ENCODE data around the gene FANCL.
"Not testable (repeated sequence)": the region's sequence is repeated elsewhere in the genome, so short reads cannot be mapped to it uniquely, and the experiment has no call there.

FANCL gene

DNA sequence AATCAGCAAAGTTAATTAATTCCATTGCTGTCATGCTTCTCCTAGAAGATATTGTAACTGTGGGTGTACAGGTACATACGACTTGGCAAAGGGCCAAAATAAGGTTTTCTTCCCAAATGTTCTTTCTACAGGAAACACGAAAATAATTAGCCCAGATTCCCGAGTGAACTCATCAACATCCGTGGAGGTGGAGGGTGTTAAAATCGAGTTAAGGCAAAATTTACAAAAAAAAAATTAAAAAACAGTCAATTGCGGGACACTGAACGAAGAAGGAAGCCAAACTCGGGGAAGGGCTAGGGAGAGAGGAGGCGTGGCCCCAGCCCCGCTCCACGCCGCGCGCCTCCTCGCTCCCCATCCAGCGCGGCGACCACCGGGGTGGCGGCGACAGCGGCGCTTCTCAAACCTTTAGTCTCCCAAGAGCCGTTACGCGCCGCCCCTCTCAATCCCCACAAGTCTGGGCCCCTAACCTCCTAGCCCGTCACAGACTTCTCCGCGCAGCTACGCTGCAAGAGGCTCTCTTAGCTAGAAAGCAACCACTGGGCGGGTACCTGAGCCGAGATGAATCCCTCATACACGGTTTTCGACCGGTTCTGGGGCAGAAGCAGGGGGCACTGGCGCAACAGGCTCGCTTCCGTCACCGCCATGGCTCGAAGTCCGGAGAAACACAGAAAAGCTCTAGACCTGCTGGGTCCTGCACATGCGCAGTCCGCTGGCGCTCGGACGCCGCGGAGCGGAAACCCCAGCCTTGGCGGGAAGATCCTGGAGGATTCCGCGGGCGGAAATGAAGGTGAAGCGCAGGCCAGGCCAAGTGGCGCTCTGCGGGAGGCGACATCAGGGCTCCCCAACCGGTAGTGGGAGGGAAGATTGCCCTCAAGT lies at the start of gene FANCL:
TSS of gene FANCL (minus strand) at position 656 of the 876 bp plus-strand sequence. CDS start at position 644, 12 bp downstream.
- DNase-seq: peak; percentile 90

DNA sequence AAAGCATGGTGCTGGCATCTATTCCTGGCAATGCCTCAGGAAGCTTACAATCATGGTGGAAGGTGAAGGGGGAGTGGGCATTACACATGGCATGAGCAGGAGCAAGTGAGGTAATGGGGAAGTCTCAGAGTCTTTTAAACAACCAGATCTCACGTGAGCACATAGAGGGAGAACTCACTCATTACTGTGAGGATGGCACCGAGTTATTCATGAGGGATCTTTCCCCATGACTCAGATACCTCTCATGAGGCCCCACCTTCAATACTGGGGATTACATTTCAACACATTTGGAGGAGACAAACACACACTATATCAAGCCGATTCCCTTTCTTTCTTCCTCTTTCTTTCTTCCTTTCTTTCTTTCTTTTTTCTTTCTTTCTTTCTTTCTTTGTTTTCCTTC lies 47.9 kb upstream of the FANCL start:
- no peak for DNase-seq

- DNase-seq: no peak
These were observed 42.8 kb upstream of the FANCL start for GRCh38 chr2:58283931-58284330.

- not testable (repeated sequence) for DNase-seq
These were observed 34.0 kb upstream of the FANCL start for GRCh38 chr2:58275144-58275543.

DNA sequence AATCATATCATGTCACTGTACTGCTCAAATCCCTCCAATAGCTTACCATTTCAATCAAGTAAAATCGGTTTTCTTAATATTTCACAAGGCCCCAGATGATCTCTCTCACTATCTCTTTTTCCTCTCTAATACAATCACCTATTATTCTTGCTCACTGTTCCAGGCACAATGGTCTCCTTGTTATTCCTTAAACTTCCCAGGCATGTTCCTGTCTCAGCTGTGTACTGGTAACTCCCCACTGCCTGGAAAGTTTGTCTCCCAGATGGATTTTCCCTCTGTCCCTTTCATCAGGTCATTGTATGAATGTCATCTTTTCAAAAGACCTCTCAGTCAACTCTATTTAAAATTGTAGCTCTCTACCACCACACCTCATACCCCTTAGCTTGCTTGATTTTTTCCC lies 30.7 kb upstream of the FANCL start:
- no peak for DNase-seq

DNA sequence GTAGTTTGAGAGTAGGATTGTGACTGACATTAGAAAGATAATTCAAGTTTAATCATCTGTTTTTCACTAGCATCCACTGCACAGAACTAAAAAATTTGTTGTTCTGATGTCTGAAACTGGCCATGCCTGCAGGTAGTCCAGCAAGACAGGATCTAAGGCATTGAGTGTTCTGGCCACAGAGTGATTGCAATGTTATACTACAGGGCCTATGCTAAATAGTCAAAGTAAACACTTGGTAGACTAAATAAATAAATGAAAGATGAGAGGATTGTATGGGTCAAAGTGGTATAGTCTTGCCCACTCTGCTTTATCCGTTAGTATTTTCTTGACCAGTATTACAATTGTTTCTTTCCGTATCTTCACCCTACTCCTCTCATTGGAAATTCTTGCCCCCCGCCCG lies 27.6 kb upstream of the FANCL start:
- no peak for DNase-seq

GRCh38 chr2:58266211-58266610 lies 25.1 kb upstream of the FANCL start:
- no peak for DNase-seq

DNA sequence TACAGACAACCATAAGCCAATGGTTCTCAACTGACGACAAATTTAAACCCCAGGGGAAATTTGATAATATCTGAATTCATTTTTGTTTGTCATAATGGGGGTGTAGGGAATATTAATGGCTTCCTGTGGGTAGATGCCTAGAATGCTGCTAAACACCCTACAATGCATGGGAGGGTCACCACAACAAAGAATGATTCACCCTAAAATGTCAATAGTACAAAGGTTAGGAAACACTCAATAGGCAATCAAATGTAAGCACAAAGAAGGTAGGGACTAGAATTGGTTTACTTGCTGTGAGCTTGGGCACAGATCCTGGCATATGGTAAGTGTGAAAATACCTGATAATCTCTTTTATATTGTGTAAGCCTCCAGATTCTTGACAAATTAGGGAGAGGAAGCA lies 20.1 kb upstream of the FANCL start:
- no peak for DNase-seq

GRCh38 chr2:58258456-58258855 lies 17.3 kb upstream of the FANCL start:
- not testable (repeated sequence) for DNase-seq

GRCh38 chr2:58251331-58252201 lies 10.4 kb upstream of the FANCL start:
- not testable (repeated sequence) for DNase-seq

GRCh38 chr2:58241546-58241864 lies 380 bp upstream of the FANCL start:
- no peak for DNase-seq

DNA sequence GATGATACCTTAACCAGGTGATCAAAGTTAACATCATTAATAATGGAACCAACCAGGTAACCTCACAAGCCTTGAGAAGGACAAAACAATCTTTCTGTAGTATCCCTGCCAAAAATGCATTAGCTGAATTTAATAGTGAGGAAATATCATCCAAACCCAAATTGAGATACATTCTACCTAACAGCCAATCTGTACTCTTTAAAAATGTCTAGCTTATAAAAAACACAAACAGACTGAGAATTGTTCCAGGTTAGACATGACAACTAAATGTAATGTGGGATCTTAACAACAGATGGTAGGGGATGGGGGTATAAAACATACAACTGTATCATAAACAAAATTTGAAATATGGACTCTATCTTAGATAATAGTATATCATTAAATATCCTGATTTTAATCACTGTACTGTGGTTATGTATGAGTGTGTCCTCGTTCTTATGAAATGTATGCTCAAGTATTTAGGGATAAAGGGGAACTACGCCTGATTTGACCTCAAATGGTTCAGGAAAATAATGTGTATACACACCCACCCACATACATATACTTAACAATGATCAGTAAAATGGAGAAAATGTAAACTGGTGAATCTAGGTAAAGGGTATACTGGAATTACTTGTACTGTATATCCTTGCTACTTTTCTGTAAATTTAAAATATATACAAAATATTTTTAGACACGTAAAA lies 1.7 kb downstream of the FANCL start:
- DNase-seq: no peak

DNA sequence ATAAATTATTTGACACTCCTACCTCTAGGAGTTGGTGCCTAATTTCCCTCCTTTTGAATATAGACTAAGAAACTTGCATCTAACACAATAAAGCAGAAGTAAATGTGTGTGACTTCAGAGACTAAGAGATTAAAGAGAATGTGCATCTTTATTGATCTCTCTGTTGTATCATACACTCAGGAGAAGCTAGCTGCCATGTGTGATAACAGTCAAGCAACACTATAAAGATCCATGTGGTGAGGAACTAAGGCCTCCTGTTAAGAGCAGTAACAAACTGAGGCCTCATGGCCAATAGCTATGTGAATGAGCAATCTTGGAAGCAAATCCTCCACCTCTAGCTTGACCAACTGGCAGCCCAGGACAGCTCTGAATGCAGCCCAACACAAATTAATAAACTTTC lies 3.4 kb downstream of the FANCL start:
- peak; percentile 52 for DNase-seq

DNA sequence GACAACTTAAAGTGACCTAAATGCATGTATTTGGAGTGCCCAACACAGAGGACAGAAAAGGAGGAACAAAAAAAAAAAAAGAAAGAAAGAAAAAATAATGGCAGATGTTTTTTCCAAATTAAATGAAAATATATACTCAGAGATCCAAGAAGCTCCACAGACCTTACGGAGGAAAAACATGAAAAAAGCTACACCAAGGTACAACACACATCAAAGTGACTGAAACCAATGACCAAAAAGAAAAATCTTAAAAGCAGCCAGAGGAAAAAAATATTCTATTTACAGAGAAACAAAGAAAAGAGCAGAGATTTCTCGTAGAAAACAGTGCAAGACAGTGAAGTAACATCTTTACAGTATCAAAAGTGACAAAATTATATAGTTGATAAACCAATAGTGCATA lies 5.1 kb downstream of the FANCL start:
- no peak for DNase-seq

- no peak for DNase-seq
These were observed 6.0 kb downstream of the FANCL start for GRCh38 chr2:58235170-58235569.

DNA sequence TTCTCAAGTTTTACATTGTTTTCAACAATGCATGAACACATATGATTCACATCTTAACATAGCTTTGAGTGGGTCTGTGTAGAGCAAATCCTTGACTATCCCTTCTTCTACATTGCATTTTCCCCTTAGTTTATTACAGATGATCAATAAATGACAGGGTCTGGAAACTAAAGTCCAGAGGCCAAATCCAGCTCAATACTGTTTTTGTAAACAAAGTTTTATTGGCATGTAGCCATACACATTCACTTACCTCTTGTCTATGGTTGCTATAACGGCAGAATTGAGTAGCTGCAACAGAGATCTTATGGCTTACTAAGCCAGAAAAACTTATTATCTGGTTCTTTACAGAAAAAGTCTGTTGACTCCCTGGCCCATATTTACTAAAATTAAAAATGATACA lies 12.8 kb downstream of the FANCL start:
- DNase-seq: no peak

- no peak for DNase-seq
These were observed 13.8 kb downstream of the FANCL start for GRCh38 chr2:58227171-58227917.

GRCh38 chr2:58221909-58222308 lies 19.2 kb downstream of the FANCL start:
- DNase-seq: no peak

- no peak for DNase-seq
These were observed 25.7 kb downstream of the FANCL start for GRCh38 chr2:58215429-58215828.

GRCh38 chr2:58210951-58211568 lies 30.1 kb downstream of the FANCL start:
- DNase-seq: not testable (repeated sequence)

DNA sequence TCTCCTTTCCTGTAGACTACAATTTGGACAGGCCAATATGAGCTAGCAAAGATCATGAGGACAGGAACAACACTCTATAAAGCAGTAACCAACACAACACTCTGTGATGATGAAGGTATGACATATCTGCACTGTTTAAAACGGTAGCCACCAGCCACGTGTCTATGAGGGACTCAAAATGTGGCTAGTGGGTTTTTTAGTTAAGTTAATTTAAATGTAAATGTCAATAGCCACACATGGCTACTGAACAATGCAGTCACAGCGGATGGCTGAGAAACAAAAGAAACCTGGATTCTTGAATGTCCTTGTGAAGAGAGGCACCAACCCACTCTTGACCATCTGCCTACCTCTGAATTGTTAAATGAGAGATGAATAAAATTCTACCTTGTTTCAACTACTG lies 33.9 kb downstream of the FANCL start:
- no peak for DNase-seq

DNA sequence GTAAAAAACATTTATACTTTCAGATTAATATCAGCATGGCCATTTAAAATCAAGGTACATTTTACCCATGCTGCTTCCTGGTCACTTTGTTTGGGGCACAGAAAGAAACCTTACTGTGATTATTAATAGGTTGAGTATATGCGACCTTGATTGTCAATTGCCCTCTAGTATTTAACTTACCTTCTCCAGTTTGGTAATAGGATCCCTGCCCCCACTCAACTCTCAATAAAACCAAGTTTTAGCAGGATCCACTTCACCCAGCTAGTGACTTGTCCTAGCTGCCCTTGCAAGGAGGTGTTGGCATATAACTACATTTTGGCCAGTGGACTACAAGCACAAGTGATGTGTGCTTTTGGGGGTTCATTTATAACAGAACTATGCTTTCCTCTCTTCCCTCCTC lies 34.3 kb downstream of the FANCL start:
- no peak for DNase-seq

All from hematopoietic multipotent progenitor cell treated with erythropoietin and hydrocortisone succinate and interleukin-3 and kit ligand, for 8 days (in vitro differentiated cells).